IMR-90 (cell line): ENCODE results near the gene RPL31.

ENCODE experiments used
- BHLHE40 ChIP-seq: fragments of 150-350 bp; IDR thresholded peaks from 2 replicates; pipeline ENCODE4 v1.6.1; 2016; ENCODE audit warnings: mild to moderate bottlenecking, low read depth, low read length
- CEBPB ChIP-seq: IDR thresholded peaks from 2 replicates; pipeline ENCODE4 v1.6.1; 2012; ENCODE audit warnings: low read depth, low read length, improper control_type of control experiment
- CHD1 ChIP-seq: IDR thresholded peaks from 2 replicates; pipeline ENCODE4 v1.6.1; 2012; ENCODE audit warnings: low read depth, low read length, improper control_type of control experiment
- CTCF ChIP-seq: conservative IDR thresholded peaks from 2 replicates; pipeline ENCODE4 v1.5.1; 2012; ENCODE audit warnings: mild to moderate bottlenecking, low read depth, low read length, improper control_type of control experiment
- ELK1 ChIP-seq: fragments of 150-350 bp; IDR thresholded peaks from 2 replicates; pipeline ENCODE4 v1.6.1; 2016; ENCODE audit warnings: low read depth, mild to moderate bottlenecking, low read length, moderate library complexity, borderline replicate concordance
- FOS ChIP-seq: fragments of 150-350 bp; IDR thresholded peaks from 2 replicates; pipeline ENCODE4 v1.6.1; 2016; ENCODE audit warnings: low read depth, low read length
- MAFK ChIP-seq: IDR thresholded peaks from 2 replicates; pipeline ENCODE4 v1.6.1; 2012; ENCODE audit warnings: low read depth, low read length, improper control_type of control experiment
- MAZ ChIP-seq: IDR thresholded peaks from 2 replicates; pipeline ENCODE4 v1.6.1; 2012; ENCODE audit warnings: low read depth, mild to moderate bottlenecking, low read length, improper control_type of control experiment, moderate library complexity, borderline replicate concordance
- NFE2L2 ChIP-seq: fragments of 150-350 bp; IDR thresholded peaks from 2 replicates; pipeline ENCODE4 v1.6.1; 2016; ENCODE audit warnings: low read depth, mild to moderate bottlenecking, low read length
- POLR2A ChIP-seq: IDR thresholded peaks from 2 replicates; pipeline ENCODE4 v1.6.1; 2012; ENCODE audit warnings: mild to moderate bottlenecking, low read depth, low read length
- RCOR1 ChIP-seq: IDR thresholded peaks from 2 replicates; pipeline ENCODE4 v1.6.1; 2012; ENCODE audit warnings: mild to moderate bottlenecking, low read length, improper control_type of control experiment; ENCODE audit not compliant: insufficient replicate concordance
- RFX5 ChIP-seq: IDR thresholded peaks from 2 replicates; pipeline ENCODE4 v1.8.0; 2012; ENCODE audit warnings: low read depth, mild to moderate bottlenecking, low read length, moderate library complexity
- SMC3 ChIP-seq: fragments of 150-350 bp; IDR thresholded peaks from 2 replicates; pipeline ENCODE4 v1.6.1; 2016; ENCODE audit warnings: low read depth, mild to moderate bottlenecking, antibody characterized with exemption, low read length, moderate library complexity
- USF2 ChIP-seq: fragments of 150-350 bp; IDR thresholded peaks from 2 replicates; pipeline ENCODE4 v1.6.1; 2017; ENCODE audit warnings: mild to moderate bottlenecking, antibody characterized with exemption, low read length, low read depth

DNA sequence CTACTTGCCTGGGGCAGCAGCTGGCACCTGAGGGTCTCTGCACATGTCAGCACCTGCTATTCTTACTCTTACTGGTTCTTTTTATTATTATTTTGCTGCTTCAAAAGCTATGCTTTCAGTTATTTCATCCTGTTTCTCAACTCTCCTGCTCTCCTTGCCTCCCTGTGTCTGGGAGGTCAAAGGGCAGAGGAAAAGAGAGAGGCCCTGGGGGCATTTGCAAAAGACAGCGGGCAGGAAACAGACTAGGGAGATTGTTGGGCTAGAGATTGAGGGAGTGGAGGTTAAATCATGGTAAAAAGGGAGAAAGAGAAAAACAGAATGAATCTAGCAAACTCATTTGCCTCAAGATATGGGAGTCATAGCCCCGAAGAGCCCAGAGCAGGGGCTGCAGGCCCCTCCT is 21.1 kb upstream of the RPL31 start:
- TF ChIP-seq CTCF = no peak
- no peak for TF ChIP-seq USF2
- TF ChIP-seq RFX5 = no peak
- TF ChIP-seq CEBPB = no peak
- no peak for TF ChIP-seq POLR2A
- no peak for TF ChIP-seq BHLHE40
- TF ChIP-seq CHD1 = no peak
- TF ChIP-seq SMC3 = no peak
- TF ChIP-seq MAFK = no peak
- TF ChIP-seq RCOR1 = no peak
- TF ChIP-seq FOS = no peak
- TF ChIP-seq ELK1 = no peak
- no peak for TF ChIP-seq NFE2L2
- TF ChIP-seq MAZ = no peak
